GM23248 (cell line): Measurements from ENCODE around the gene ANKRD24. TPM values are rescaled to one million over a fixed set of nuclear protein-coding genes. Genes with fewer than 3 reads are reported as not detected.

Experiments used
- DNase-seq: peaks from one replicate; pipeline ENCODE4 v3.0.0-alpha.2; 2015
- H2AFZ ChIP-seq: fragments of 200-600 bp; sonication (generic); 2 replicates; pipeline ENCODE4 v1.6.1; 2016; ENCODE audit warnings: antibody characterized with exemption
- H3F3A ChIP-seq: fragments of 200-600 bp; sonication (generic); 2 replicates; pipeline ENCODE4 v1.6.1; 2016; ENCODE audit warnings: mild to moderate bottlenecking, antibody characterized with exemption, mixed run types; ENCODE audit not compliant: insufficient read depth
- H3K27ac ChIP-seq: fragments of 200-600 bp; sonication (generic); 2 replicates; pipeline ENCODE4 v1.5.1; 2016; ENCODE audit warnings: mild to moderate bottlenecking
- H3K27me3 ChIP-seq: fragments of 200-600 bp; sonication (generic); replicated peaks from 2 replicates; pipeline ENCODE4 v1.6.1; 2016; ENCODE audit warnings: mild to moderate bottlenecking; ENCODE audit not compliant: insufficient read depth
- H3K36me3 ChIP-seq: fragments of 200-600 bp; sonication (generic); 2 replicates; pipeline ENCODE4 v1.6.1; 2016; ENCODE audit warnings: low read depth, mild to moderate bottlenecking
- H3K4me1 ChIP-seq: fragments of 200-600 bp; sonication (generic); 2 replicates; pipeline ENCODE4 v1.6.1; 2016; ENCODE audit warnings: mild to moderate bottlenecking; ENCODE audit not compliant: insufficient read depth
- H3K4me2 ChIP-seq: fragments of 200-600 bp; sonication (generic); one replicate; pipeline ENCODE4 v1.6.1; 2016; ENCODE audit warnings: mild to moderate bottlenecking; ENCODE audit not compliant: unreplicated experiment
- H3K4me3 ChIP-seq: fragments of 200-600 bp; sonication (generic); 2 replicates; pipeline ENCODE4 v1.5.1; 2016; ENCODE audit warnings: mild to moderate bottlenecking
- H3K79me2 ChIP-seq: fragments of 200-600 bp; sonication (generic); 2 replicates; pipeline ENCODE4 v1.6.1; 2016; ENCODE audit warnings: mild to moderate bottlenecking; ENCODE audit not compliant: insufficient read depth
- H3K9ac ChIP-seq: fragments of 200-600 bp; sonication (generic); 2 replicates; pipeline ENCODE4 v1.6.1; 2016; ENCODE audit warnings: mild to moderate bottlenecking
- H3K9me2 ChIP-seq: fragments of 200-600 bp; sonication (generic); 2 replicates; pipeline ENCODE4 v1.6.1; 2016; ENCODE audit warnings: mixed run types, mild to moderate bottlenecking, moderate library complexity; ENCODE audit not compliant: insufficient read depth
- H3K9me3 ChIP-seq: fragments of 200-600 bp; sonication (generic); one replicate; pipeline ENCODE4 v1.6.1; 2017; ENCODE audit warnings: low read depth
- H4K20me1 ChIP-seq: fragments of 200-600 bp; sonication (generic); 2 replicates; pipeline ENCODE4 v1.6.0; 2016; ENCODE audit not compliant: insufficient read depth
- EZH2 ChIP-seq: fragments of 200-600 bp; sonication (generic); IDR thresholded peaks from 2 replicates; pipeline ENCODE4 v1.6.1; 2018; ENCODE audit warnings: antibody characterized with exemption, mild to moderate bottlenecking; ENCODE audit not compliant: insufficient read depth, poor library complexity, severe bottlenecking
- EZH2phosphoT487 ChIP-seq: fragments of 200-600 bp; sonication (generic); IDR thresholded peaks from 2 replicates; pipeline ENCODE4 v1.6.1; 2018; ENCODE audit warnings: antibody characterized with exemption, moderate library complexity, mild to moderate bottlenecking, low read depth; ENCODE audit not compliant: insufficient read depth
- WGBS, 2 experiments: methylation state at CpG; one replicate each; pipeline ENCODE4 v1.1.6; 2015 to 2017; ENCODE audit warnings: low lambda C conversion rate in 2 of 2, low coverage in 1 of 2; ENCODE audit errors: missing lambda C conversion rate in 2 of 2; 5-methylcytosine and 5-hydroxymethylcytosine counted together
- in situ Hi-C: fragments of 300-500 bp; cut with MboI; formaldehyde crosslinking; loops from 2 replicates; pipeline ENCODE4 v1.15.0; 2020
- polyA plus RNA-seq: library from polyadenylated mRNA; unstranded; fragments of >200 nt; fragmentation: Nextera tagmentation; extraction: Ambion mirVana; gene quantifications from 2 replicates; pipeline ENCODE4 v1.2.1, GENCODE V29; 2016
- total RNA-seq: library from RNA; depleted of rRNA; stranded (reverse); fragments of >200 nt; shearing (Covaris generic); gene quantifications from 2 replicates; pipeline ENCODE4 v1.2.3, GENCODE V29; 2014

ANKRD24 gene
- total and polyA plus RNA-seq, 2 experiments from 2014 or later = 0.46 to 0.54 TPM

- Histone ChIP-seq H4K20me1 (no peaks in the 10 kb centered on the region), H2AFZ (no peak overlapping the region), H3K4me3 (no peak overlapping the region), H3K4me1 (no peaks in the 10 kb centered on the region), H3K9ac (no peak overlapping the region), H3K9me3 (no peaks in the 10 kb centered on the region), H3K79me2 (no peaks in the 10 kb centered on the region), H3K4me2 (no peak overlapping the region), H3K9me2 (no peaks in the 10 kb centered on the region), H3K27me3 (no peaks in the 10 kb centered on the region), H3K36me3 (peaks cover 22% of the 10 kb centered on the region; the same call in 1 of the 2 replicates), H3K27ac (no peak overlapping the region), H3F3A (no peaks in the 10 kb centered on the region)
- in situ Hi-C loops = no loop called here
- 88 to 93% methylated on average over 4 of the region's 4 CpGs for WGBS, 2 experiments
- no peak for DNase-seq
- TF ChIP-seq EZH2 (no peak), EZH2phosphoT487 (no peak)
Observed at GRCh38 chr19:4256563-4256962, 74.1 kb downstream of the ANKRD24 start.

GRCh38 chr19:4257025-4257424 is 74.5 kb downstream of the ANKRD24 start:
- H3K9ac ChIP-seq = no peak overlapping the region
- no peaks in the 10 kb centered on the region for H3K79me2 ChIP-seq
- no peaks in the 10 kb centered on the region for H3F3A ChIP-seq
- H3K9me3 ChIP-seq = no peaks in the 10 kb centered on the region
- in situ Hi-C loops = no loop called here
- no peak overlapping the region for H2AFZ ChIP-seq
- H3K9me2 ChIP-seq = no peaks in the 10 kb centered on the region
- no peak overlapping the region for H3K4me2 ChIP-seq
- no peak overlapping the region for H3K27ac ChIP-seq
- H3K4me3 ChIP-seq = no peak overlapping the region
- no peaks in the 10 kb centered on the region for H3K27me3 ChIP-seq
- H3K4me1 ChIP-seq = no peaks in the 10 kb centered on the region
- H4K20me1 ChIP-seq = no peaks in the 10 kb centered on the region
- DNase-seq = no peak
- H3K36me3 ChIP-seq = peaks cover 22% of the 10 kb centered on the region; the same call in 1 of the 2 replicates
- TF ChIP-seq EZH2phosphoT487 (no peak), EZH2 (no peak)
- 88 to 94% methylated on average over 6 of the region's 6 CpGs for WGBS, 2 experiments

- no peak overlapping the region for H3K9ac ChIP-seq
- peaks cover 22% of the 10 kb centered on the region; the same call in 1 of the 2 replicates for H3K36me3 ChIP-seq
- H3K9me3 ChIP-seq = no peaks in the 10 kb centered on the region
- no peaks in the 10 kb centered on the region for H3K79me2 ChIP-seq
- no peaks in the 10 kb centered on the region for H3K27me3 ChIP-seq
- DNase-seq = no peak
- WGBS, 2 experiments = 95 to 96% methylated on average over 19 to 28 of the region's 28 CpGs
- H4K20me1 ChIP-seq = no peaks in the 10 kb centered on the region
- no peak overlapping the region for H3K4me3 ChIP-seq
- TF ChIP-seq EZH2 (no peak), EZH2phosphoT487 (no peak)
- no peak overlapping the region for H3K27ac ChIP-seq
- H2AFZ ChIP-seq = no peak overlapping the region
- no peaks in the 10 kb centered on the region for H3K4me1 ChIP-seq
- in situ Hi-C loops = no loop called here
- H3K4me2 ChIP-seq = no peak overlapping the region
- no peaks in the 10 kb centered on the region for H3F3A ChIP-seq
- H3K9me2 ChIP-seq = no peaks in the 10 kb centered on the region
Observed at GRCh38 chr19:4258181-4258580, 75.7 kb downstream of the ANKRD24 start.

- Histone ChIP-seq H3K4me2 (no peak overlapping the region), H3K79me2 (no peaks in the 10 kb centered on the region), H3F3A (no peaks in the 10 kb centered on the region), H3K9ac (no peak overlapping the region), H2AFZ (no peak overlapping the region), H3K27ac (no peak overlapping the region), H3K36me3 (peaks cover 9% of the 10 kb centered on the region; the same call in 1 of the 2 replicates), H3K4me1 (no peaks in the 10 kb centered on the region), H3K27me3 (no peaks in the 10 kb centered on the region), H3K9me2 (no peaks in the 10 kb centered on the region), H3K4me3 (no peak overlapping the region), H3K9me3 (no peaks in the 10 kb centered on the region), H4K20me1 (no peaks in the 10 kb centered on the region)
- TF ChIP-seq EZH2 = no peak
- no peak for TF ChIP-seq EZH2phosphoT487
- whole genome bisulfite sequencing, 2 experiments = 94 to 96% methylated on average over 11 of the region's 11 CpGs
- in situ Hi-C loops = no loop called here
- no peak for DNase-seq
Observed at GRCh38 chr19:4260613-4261191, 78.2 kb downstream of the ANKRD24 start.
